ENCODE results near the gene KCNK4.

The KCNK4 gene

DNA sequence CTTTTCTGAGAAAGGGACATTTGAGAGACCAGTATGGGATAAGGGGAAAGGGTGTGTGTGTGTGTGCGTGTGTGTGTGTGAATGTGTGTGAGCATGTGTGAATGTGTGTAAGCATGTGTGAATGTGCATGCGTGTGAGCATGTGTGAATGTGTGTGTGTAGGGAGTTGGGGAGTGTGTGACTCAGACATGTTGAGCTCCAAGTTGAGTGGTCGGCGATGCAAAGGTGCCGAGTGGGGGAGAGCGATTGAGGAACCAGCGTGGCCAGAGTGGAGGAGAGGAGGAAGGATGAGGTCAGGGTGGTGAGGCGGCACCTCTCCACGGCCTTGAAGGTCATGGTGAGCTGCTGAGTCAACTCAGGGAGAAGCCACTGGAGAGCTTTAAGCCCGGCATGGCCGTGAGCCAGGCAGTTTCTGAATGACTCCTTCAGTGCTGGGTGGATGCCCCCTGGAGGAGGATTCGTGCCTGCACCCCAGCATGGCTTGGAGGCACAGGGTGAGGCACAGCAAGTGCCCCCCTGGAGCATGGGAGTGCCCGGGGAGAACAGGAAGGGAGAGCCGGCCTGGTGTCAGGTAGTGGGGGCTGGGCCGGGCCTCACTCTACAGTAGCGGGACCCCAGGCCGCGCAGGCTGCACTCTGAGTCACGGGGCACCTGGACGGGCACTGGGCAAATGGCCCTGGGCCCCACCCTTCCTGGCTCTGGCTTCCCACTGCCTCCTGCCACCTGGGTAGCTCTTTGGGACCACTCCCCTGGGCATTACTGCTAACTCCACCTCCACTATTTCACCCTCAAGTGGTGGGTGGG, 40.7 kb downstream of the KCNK4 start:
- Histone ChIP-seq H3K4me1 (ENCODE audit: control insufficient read depth, insufficient read depth, low read length) (peaks cover 6% of the 10 kb centered on the region), H3K27me3 (ENCODE audit: control insufficient read depth, insufficient read depth, low read length) (no peaks in the 10 kb centered on the region), H3K36me3 (ENCODE audit: control insufficient read depth, insufficient read depth, low read length) (no peaks in the 10 kb centered on the region), H3K4me3 (ENCODE audit: low read depth, low read length) (no peak overlapping the region), H3K9me3 (ENCODE audit: control insufficient read depth, insufficient read depth, low read length) (no peaks in the 10 kb centered on the region), H3K9ac (ENCODE audit: low read depth, low read length) (no peak overlapping the region)

DNA sequence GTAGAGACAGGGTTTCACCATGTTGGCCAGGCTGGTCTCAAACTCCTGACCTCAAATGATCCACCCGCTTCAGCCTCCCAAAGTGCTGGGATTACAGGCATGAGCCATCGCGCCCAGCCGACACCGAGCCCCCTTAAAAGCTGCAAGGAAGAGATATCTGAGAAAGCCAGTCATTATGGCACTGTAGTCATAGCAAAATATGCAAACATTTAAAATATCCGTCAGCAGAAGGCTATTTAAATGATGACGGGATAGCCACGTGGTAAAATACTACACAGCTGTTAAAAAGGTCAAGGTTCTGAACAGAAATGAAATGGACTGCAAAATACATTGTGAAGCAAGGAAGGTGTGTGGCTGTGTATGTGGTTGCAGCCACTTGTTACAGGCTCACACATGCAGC, 42.5 kb downstream of the KCNK4 start:
- no peak overlapping the region for H3K4me3 ChIP-seq (ENCODE audit: low read depth, low read length)
- no peaks in the 10 kb centered on the region for H3K36me3 ChIP-seq (ENCODE audit: control insufficient read depth, insufficient read depth, low read length)
- H3K9me3 ChIP-seq (ENCODE audit: control insufficient read depth, insufficient read depth, low read length) = no peaks in the 10 kb centered on the region
- peaks cover 6% of the 10 kb centered on the region for H3K4me1 ChIP-seq (ENCODE audit: control insufficient read depth, insufficient read depth, low read length)
- H3K9ac ChIP-seq (ENCODE audit: low read depth, low read length) = no peak overlapping the region
- H3K27me3 ChIP-seq (ENCODE audit: control insufficient read depth, insufficient read depth, low read length) = no peaks in the 10 kb centered on the region

GRCh38 chr11:64334764-64335735, 43.9 kb downstream of the KCNK4 start:
- no peaks in the 10 kb centered on the region for H3K9me3 ChIP-seq (ENCODE audit: control insufficient read depth, insufficient read depth, low read length)
- H3K27me3 ChIP-seq (ENCODE audit: control insufficient read depth, insufficient read depth, low read length) = peaks cover 3% of the 10 kb centered on the region
- no peak overlapping the region for H3K9ac ChIP-seq (ENCODE audit: low read depth, low read length)
- no peaks in the 10 kb centered on the region for H3K36me3 ChIP-seq (ENCODE audit: control insufficient read depth, insufficient read depth, low read length)
- peaks cover 6% of the 10 kb centered on the region for H3K4me1 ChIP-seq (ENCODE audit: control insufficient read depth, insufficient read depth, low read length)
- no peak overlapping the region for H3K4me3 ChIP-seq (ENCODE audit: low read depth, low read length)

GRCh38 chr11:64337538-64338249, 46.6 kb downstream of the KCNK4 start:
- no peak overlapping the region for H3K4me3 ChIP-seq (ENCODE audit: low read depth, low read length)
- peaks cover 3% of the 10 kb centered on the region for H3K27me3 ChIP-seq (ENCODE audit: control insufficient read depth, insufficient read depth, low read length)
- no peaks in the 10 kb centered on the region for H3K9me3 ChIP-seq (ENCODE audit: control insufficient read depth, insufficient read depth, low read length)
- H3K9ac ChIP-seq (ENCODE audit: low read depth, low read length) = no peak overlapping the region
- H3K36me3 ChIP-seq (ENCODE audit: control insufficient read depth, insufficient read depth, low read length) = no peaks in the 10 kb centered on the region
- H3K4me1 ChIP-seq (ENCODE audit: control insufficient read depth, insufficient read depth, low read length) = peaks cover 4% of the 10 kb centered on the region

- Histone ChIP-seq H3K9ac (ENCODE audit: low read depth, low read length) (no peak overlapping the region), H3K36me3 (ENCODE audit: control insufficient read depth, insufficient read depth, low read length) (no peaks in the 10 kb centered on the region), H3K4me1 (ENCODE audit: control insufficient read depth, insufficient read depth, low read length) (peaks cover 6% of the 10 kb centered on the region), H3K4me3 (ENCODE audit: low read depth, low read length) (no peak overlapping the region), H3K9me3 (ENCODE audit: control insufficient read depth, insufficient read depth, low read length) (no peaks in the 10 kb centered on the region), H3K27me3 (ENCODE audit: control insufficient read depth, insufficient read depth, low read length) (peaks cover 3% of the 10 kb centered on the region)
These were observed 47.6 kb downstream of the KCNK4 start for GRCh38 chr11:64338716-64339115.

- H3K4me1 ChIP-seq (ENCODE audit: control insufficient read depth, insufficient read depth, low read length) = peaks cover 6% of the 10 kb centered on the region
- no peaks in the 10 kb centered on the region for H3K9me3 ChIP-seq (ENCODE audit: control insufficient read depth, insufficient read depth, low read length)
- no peak overlapping the region for H3K9ac ChIP-seq (ENCODE audit: low read depth, low read length)
- H3K4me3 ChIP-seq (ENCODE audit: low read depth, low read length) = no peak overlapping the region
- no peaks in the 10 kb centered on the region for H3K36me3 ChIP-seq (ENCODE audit: control insufficient read depth, insufficient read depth, low read length)
- peaks cover 3% of the 10 kb centered on the region for H3K27me3 ChIP-seq (ENCODE audit: control insufficient read depth, insufficient read depth, low read length)
These were observed 48.2 kb downstream of the KCNK4 start for GRCh38 chr11:64339286-64339685.

GRCh38 chr11:64339754-64340408, 48.8 kb downstream of the KCNK4 start, which contains the start of gene CCDC88B:
Gene CCDC88B (plus strand): TSS chr11:64340204. CDS start chr11:64340267, 63 bp downstream.
- H3K4me3 ChIP-seq (ENCODE audit: low read depth, low read length) = peak within 1 kb of the TSS; percentile 68

DNA sequence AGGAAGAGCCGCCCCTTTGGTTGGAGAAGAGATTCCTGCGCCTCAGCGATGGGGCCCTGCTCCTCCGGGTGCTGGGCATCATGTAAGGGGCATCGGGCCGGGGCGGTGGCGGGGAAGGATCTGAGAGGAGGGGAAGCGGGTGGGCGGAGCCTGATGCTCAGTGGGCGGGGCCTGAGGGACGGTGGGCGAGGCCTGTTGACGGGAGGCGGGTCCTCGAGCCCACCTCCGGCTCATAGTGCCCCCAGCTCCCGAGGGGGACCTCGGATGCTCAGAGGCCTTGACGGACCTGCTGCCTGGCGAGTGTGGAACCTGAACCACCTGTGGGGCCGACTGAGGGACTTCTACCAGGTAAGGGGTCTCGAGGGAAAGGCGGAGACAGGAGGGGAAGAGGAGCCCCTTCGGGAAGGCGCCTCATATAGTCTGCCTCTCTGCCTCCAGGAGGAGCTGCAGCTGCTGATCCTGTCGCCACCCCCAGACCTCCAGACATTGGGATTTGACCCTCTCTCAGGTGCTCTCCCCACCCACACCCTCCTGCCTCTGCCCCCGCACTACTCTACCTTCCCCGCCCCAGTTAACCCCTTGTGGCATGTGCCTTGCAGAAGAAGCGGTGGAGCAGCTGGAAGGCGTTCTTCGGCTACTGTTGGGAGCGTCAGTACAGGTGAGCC, 49.7 kb downstream of the KCNK4 start:
- H3K9ac ChIP-seq (ENCODE audit: low read depth, low read length) = no peak overlapping the region
- H3K36me3 ChIP-seq (ENCODE audit: control insufficient read depth, insufficient read depth, low read length) = peaks cover 4% of the 10 kb centered on the region
- peaks cover 6% of the 10 kb centered on the region for H3K4me1 ChIP-seq (ENCODE audit: control insufficient read depth, insufficient read depth, low read length)
- peak overlapping the region; percentile 68 for H3K4me3 ChIP-seq (ENCODE audit: low read depth, low read length)
- peaks cover 3% of the 10 kb centered on the region for H3K27me3 ChIP-seq (ENCODE audit: control insufficient read depth, insufficient read depth, low read length)
- H3K9me3 ChIP-seq (ENCODE audit: control insufficient read depth, insufficient read depth, low read length) = no peaks in the 10 kb centered on the region

More at GRCh38 chr11:64339754-64340408, 48.8 kb downstream of the KCNK4 start, which contains the start of gene CCDC88B:
- Histone ChIP-seq H3K9me3 (ENCODE audit: control insufficient read depth, insufficient read depth, low read length) (no peaks in the 10 kb centered on the region), H3K27me3 (ENCODE audit: control insufficient read depth, insufficient read depth, low read length) (peaks cover 3% of the 10 kb centered on the region), H3K4me1 (ENCODE audit: control insufficient read depth, insufficient read depth, low read length) (peaks cover 6% of the 10 kb centered on the region), H3K36me3 (ENCODE audit: control insufficient read depth, insufficient read depth, low read length) (no peaks in the 10 kb centered on the region), H3K9ac (ENCODE audit: low read depth, low read length) (no peak within 1 kb of the TSS)

DNA sequence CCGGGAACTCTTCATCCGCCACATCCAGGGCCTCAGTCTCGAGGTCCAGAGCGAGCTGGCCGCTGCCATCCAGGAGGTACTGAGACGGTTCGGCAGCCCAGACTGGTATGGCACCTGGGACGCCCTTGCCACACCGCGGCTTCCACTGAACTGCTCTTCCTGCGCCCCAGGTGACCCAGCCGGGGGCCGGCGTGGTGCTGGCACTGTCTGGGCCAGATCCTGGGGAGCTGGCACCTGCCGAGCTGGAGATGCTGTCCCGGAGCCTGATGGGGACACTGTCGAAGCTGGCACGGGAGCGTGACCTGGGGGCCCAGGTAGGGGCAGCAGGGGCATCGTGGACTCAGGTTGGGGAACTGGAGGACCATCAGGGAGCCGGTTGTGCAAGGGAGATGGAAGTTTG, 50.3 kb downstream of the KCNK4 start:
- H3K36me3 ChIP-seq (ENCODE audit: control insufficient read depth, insufficient read depth, low read length) = peaks cover 4% of the 10 kb centered on the region
- H3K9me3 ChIP-seq (ENCODE audit: control insufficient read depth, insufficient read depth, low read length) = no peaks in the 10 kb centered on the region
- no peak overlapping the region for H3K9ac ChIP-seq (ENCODE audit: low read depth, low read length)
- peaks cover 6% of the 10 kb centered on the region for H3K4me1 ChIP-seq (ENCODE audit: control insufficient read depth, insufficient read depth, low read length)
- peak overlapping the region; percentile 68 for H3K4me3 ChIP-seq (ENCODE audit: low read depth, low read length)
- peaks cover 3% of the 10 kb centered on the region for H3K27me3 ChIP-seq (ENCODE audit: control insufficient read depth, insufficient read depth, low read length)

GRCh38 chr11:64341851-64342791, 51.0 kb downstream of the KCNK4 start:
- Histone ChIP-seq H3K36me3 (ENCODE audit: control insufficient read depth, insufficient read depth, low read length) (peaks cover 5% of the 10 kb centered on the region), H3K9me3 (ENCODE audit: control insufficient read depth, insufficient read depth, low read length) (no peaks in the 10 kb centered on the region), H3K27me3 (ENCODE audit: control insufficient read depth, insufficient read depth, low read length) (peaks cover 3% of the 10 kb centered on the region), H3K4me1 (ENCODE audit: control insufficient read depth, insufficient read depth, low read length) (peaks cover 6% of the 10 kb centered on the region), H3K4me3 (ENCODE audit: low read depth, low read length) (peak overlapping the region; percentile 68), H3K9ac (ENCODE audit: low read depth, low read length) (peak overlapping the region; percentile 47)
